NB4 (cell line): ENCODE results near the gene ACTN1.

Experiments
- CTCF ChIP-seq: IDR thresholded peaks from one replicate; pipeline ENCODE4 v1.5.1; 2012; ENCODE audit warnings: low read depth, low read length
- MYC ChIP-seq: IDR thresholded peaks from 2 replicates; pipeline ENCODE4 v1.6.1; 2011; ENCODE audit warnings: low read depth, low read length
- POLR2A ChIP-seq: IDR thresholded peaks from 2 replicates; pipeline ENCODE4 v1.6.1; 2011; ENCODE audit warnings: mild to moderate bottlenecking; ENCODE audit not compliant: insufficient read length; ENCODE audit errors: extremely low read depth

- no peak for TF ChIP-seq CTCF
- TF ChIP-seq POLR2A, result no peak
- TF ChIP-seq MYC, result no peak
Measured at GRCh38 chr14:68888025-68888850, 90.9 kb downstream of the ACTN1 start.
